COLO829 (cell line): ENCODE measurements around the gene TGM2.
A peak's percentile ranks its signal among the peaks of the same experiment; 100 is the strongest.

Source experiments
- DNase-seq: peaks from one replicate; pipeline ENCODE4 v3.0.0; 2012; ENCODE audit warnings: low spot score

Gene TGM2

DNA sequence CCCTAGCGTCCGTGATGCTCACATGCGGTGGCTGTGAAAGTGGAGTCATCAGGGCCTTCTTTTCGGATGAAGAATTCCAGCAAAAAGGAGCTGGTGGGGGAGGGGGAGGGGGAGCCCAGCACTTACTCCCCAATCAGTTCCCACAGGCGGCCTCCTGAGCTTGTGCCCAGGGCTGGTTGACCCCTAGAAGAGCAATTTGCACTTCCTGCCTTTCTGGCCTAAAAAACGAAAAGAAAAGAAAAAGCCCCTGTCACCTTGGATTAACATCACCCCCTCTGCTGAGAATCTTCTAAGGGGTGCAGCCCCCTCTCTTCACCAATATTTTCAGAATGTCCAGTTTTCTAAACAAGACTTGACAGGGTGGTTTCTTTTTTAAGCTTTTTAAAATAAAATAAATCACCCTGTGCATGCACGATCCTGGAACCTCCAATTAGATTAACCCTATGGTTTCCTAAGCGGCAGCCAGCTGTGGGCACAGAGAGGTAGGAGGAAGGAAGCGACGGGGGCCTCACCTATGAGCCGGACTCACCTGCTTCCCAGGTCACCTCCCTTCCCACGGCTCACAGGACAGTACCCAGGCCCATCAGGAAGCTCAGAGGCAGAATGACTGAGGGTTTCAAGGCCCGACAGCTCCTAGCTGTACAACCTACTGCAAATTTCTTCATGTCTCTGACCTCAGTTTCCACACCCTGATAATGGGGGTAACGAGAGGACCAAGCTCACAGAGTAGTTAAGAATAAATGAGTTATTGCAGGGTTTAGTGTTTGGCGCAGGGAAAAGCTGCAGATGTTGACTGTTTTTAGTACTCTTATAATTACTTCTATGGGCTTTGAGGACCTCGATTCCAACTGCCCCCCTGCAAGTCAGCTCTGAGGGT, 10.5 kb upstream of the TGM2 start:
- DNase-seq: no peak

- peak; percentile 85 for DNase-seq
Observed at GRCh38 chr20:38173237-38174156, 8.4 kb upstream of the TGM2 start.

- DNase-seq: no peak
Observed at GRCh38 chr20:38172408-38172807, 7.3 kb upstream of the TGM2 start.

DNA sequence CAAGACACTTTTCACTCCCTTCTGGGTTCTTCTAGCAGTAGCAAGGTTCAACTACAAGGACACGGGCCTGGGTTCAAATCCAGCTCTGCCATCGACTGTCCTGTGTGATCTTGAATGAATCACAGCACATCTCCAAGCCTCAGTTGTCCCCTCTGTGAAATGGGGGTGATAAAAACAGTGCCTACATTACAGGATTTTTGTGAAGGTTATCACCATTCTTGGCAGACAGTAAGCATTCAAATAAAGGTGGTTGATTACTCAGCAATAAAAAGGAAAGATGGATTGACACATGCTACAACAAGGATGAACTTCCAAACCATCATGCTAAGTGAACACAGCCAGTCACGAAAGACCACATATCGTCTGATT, 6.6 kb upstream of the TGM2 start:
- no peak for DNase-seq

GRCh38 chr20:38170826-38171674, 6.0 kb upstream of the TGM2 start:
- DNase-seq: no peak

- DNase-seq: no peak
Observed at GRCh38 chr20:38170219-38170825, 5.3 kb upstream of the TGM2 start.

DNA sequence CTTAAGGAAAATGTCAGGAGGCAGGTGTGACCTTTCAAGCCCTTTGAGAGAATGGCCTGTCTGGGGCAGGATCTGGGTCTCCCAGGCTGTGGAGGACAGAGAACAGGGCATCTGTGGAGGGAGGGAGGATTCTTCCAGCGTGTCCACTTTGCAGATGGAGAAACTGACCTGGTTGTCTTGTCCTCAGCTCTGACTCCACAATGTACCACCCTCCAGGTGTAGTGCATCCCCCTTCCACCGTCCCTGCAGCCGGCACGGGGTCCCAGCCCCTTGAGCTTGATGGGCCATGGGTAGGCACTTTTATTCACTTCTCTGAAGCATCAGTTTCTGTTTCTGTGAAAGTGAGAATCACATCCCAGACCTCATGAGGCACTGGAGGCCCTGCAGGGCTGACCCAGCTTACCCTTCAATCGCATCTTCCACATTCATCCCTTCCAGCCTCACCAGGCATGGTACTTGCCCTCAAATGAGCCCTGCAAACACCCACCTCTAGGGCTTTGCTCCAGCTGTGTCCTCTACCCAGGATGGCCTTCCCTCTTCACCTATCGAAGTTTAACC, 4.6 kb upstream of the TGM2 start:
- no peak for DNase-seq

DNA sequence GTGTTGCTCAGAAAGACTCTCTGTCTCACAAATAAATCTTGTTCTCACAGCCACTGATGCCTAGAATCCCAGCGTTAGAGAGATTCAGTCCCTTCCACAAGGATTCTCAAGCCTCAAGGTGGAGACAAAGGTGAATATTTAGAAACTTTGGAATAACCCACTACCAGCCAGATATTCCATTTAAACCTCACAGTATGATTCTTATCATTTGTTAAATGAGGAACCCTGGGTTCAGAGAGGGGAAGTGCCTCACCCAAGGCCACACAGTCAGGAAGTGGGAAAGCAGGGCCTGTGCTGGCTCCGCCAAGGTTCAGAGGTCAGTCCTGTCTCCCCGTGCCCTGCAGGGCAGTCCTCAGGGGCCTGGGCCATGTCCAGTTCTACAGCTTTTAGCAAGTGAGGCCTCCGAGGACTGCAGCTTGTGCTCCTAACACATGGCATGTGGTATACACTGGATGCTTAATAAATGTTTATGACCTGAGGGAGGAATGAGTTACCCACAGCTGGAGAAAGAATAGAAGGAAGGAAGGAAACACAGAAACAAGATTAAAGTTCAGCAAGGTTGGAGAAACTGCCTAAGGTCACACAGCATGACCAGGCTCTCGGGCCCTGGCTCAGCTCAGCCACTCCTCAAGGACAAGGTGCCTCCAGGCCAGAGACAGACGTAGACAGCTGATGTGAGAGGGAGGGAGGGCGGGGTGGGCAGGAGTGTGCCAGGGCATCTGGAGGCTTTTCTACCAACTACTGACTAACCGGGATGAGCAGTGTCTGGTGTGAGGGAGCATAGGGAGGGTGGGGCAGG, 3.9 kb upstream of the TGM2 start:
- DNase-seq: no peak

GRCh38 chr20:38167851-38168760, 3.0 kb upstream of the TGM2 start:
- DNase-seq: no peak

- DNase-seq: no peak
Observed at GRCh38 chr20:38167328-38167850, 2.3 kb upstream of the TGM2 start.

DNA sequence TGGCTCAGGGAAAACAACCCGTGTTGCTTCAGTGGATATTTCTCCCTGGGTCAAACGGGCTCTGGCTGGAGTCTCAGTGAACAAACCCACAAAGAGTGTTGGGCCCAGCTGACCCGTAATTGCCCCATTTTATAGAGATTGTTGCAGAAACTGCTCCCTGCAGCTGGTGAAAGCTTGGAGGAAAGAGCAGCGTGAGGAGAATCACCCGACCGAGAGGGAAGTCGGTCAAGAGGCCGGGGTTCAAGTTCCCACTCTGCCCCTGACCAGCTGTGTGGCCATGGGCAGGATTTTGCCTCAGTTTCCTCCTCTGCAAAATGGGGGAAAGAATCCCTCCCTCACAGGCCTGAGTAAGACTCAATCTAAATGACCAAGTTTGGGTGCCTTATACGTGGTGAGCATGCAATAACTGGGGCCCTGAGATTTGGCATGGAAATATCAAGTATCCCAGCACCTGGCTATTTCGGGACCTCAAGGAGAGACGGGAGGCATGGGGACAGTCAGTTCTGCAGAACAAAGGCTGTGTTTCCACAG, 1.7 kb upstream of the TGM2 start:
- no peak for DNase-seq

DNA sequence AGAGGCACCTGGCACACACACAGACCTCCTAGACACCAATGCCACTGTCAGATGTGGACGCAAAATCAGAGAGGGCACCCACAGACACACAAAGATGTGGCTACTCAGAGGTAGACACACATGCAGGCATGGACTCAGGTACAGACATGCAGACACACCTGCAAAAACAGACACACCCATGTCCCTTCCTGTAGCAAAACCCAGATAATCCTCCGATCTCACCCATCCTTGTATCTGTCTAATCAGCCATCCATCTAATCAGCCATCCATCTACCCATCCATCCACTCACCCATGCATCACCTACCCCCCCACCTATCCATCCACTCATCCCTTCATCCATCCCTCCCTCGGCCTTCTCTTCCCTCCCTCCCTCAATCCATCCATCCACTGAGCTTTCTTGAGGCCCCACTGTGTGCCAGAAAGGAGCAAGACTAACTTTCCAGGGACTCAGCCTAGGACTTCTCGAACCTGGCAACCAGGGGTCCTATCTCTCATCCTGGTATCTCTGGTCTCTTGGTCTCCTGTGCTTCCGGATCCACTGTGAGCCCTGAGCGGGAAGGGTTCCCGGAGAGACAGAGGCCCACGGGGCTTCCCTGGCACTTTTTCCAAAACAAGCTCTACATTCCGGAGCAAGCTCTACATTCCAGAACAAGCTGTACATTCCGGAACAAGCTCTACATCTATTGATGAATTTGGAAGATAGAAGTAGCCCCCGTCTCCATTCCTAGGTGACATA, 1.1 kb upstream of the TGM2 start:
- no peak for DNase-seq

DNA sequence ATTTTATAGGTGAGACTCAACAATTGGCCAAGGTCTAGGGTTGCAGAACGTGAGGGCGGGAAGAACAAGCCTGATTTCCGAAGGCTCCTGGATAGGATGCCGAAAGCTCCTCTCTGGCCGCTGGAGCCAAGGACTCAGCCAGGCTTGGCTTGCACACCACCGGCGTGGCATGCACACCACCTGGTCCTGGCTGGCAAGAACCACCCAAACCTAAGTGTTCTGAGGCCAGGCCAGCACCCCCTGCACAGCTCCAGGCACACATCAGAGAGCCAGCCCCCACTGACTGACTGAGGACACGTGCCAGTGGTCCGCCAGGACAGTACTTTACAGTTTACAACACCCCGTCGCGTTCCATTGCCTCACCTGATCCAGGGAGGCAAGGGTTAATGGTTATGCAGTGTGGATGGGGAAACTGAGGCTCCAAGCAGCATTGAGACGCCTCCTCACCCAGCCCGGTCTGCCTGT, 414 bp downstream of the TGM2 start:
- DNase-seq: no peak

DNA sequence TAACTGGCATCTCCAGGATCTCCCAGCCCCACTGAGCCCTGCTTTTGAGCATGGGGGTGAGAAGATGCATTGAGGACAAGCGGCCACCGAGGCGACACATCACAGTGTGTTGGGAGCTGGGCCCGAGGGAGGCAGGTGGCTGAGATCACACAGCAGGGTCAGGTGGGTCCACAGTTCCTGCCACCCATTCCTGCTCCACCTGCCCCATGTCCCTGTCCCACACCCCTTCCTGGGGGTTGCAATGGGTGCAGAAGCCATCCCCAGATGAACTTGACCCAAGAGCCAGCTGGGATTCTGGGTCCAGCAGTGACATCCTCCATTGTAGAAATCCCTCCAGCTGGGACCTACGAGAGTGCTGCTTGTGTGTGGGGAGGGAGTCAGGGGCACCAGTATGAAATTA, 1.0 kb downstream of the TGM2 start:
- DNase-seq: no peak

- DNase-seq: no peak
Observed at GRCh38 chr20:38162878-38163875, 1.9 kb downstream of the TGM2 start.

DNA sequence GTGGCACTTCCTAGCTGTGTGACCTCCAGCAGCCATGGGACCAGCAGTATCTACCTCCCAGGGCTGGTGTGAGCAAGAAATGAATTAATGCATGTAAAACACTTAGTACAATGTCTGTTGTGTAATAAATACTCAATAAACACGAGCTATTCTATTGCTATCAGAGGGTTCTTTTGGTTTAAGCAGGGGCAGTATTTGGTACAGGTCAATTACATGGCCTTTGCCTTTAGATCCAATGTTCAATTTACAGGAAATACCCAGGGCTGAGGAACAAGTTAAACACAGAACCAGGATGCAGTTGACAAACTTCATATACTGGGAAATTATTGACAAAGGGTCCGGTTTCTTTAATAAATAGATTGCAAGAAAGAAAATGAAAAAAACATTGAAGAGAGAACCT, 2.9 kb downstream of the TGM2 start:
- no peak for DNase-seq

- DNase-seq: no peak
Observed at GRCh38 chr20:38161412-38161774, 3.7 kb downstream of the TGM2 start.
